Tibial artery (tissue), 4 donors: ENCODE results near the gene RIN3.

Experiments
- DNase-seq, 2 donors: peaks; one replicate each; pipeline ENCODE4 v3.0.0-alpha.2; 2019
- H3K27ac ChIP-seq, 2 donors: fragments of 200-600 bp; sonication (generic) in 1 of 2; 1 replicate in 1 of 2; 2 replicates in 1 of 2; pipeline ENCODE4 v1.5.1; 2018 to 2019; ENCODE audit warnings: mild to moderate bottlenecking in 1 of 2
- H3K27me3 ChIP-seq, 2 donors: fragments of 200-600 bp; sonication (generic) in 1 of 2; one replicate each; pipeline versions ENCODE4 v1.5.1 to v1.6.0; 2016 to 2019
- H3K36me3 ChIP-seq, 3 donors: fragments of 200-600 bp; sonication (generic) in 2 of 3; one replicate each; pipeline ENCODE4 v1.5.1; 2016 to 2019; ENCODE audit warnings: mild to moderate bottlenecking in 2 of 3
- H3K4me1 ChIP-seq, 4 donors: fragments of 200-600 bp; sonication (generic) in 2 of 4; 1 replicate in 3 of 4; 2 replicates in 1 of 4; pipeline ENCODE4 v1.5.1; 2016 to 2019
- H3K4me3 ChIP-seq, 2 donors: fragments of 200-600 bp; sonication (generic) in 1 of 2; 1 replicate in 1 of 2; 2 replicates in 1 of 2; pipeline ENCODE4 v1.5.1; 2018 to 2019; ENCODE audit warnings: mild to moderate bottlenecking in 2 of 2
- H3K9me3 ChIP-seq, 3 donors: fragments of 200-600 bp; sonication (generic) in 1 of 3; one replicate each; pipeline ENCODE4 v1.5.1; 2016 to 2019
- CTCF ChIP-seq, 2 experiments: fragments of 200-600 bp in 1 of 2; fragments of 450-650 bp in 1 of 2; IDR thresholded peaks; one replicate each; pipeline ENCODE4 v1.5.1; 2017 to 2019; ENCODE audit warnings: antibody characterized with exemption in 2 of 2, mild to moderate bottlenecking in 1 of 2, moderate library complexity in 1 of 2
- intact Hi-C: fragments of 100-400 bp; cut with DNase I; formaldehyde crosslinking; loops from one replicate; pipeline ENCODE4 v1.15.0; 2023; ENCODE audit warnings: low total_unique reads

Gene RIN3

GRCh38 chr14:92655419-92656201 lies 142.0 kb downstream of the RIN3 start:
- H3K4me3 ChIP-seq: peak overlapping the region; percentile 3 to 17
- H3K9me3 ChIP-seq: no peaks in the 10 kb centered on the region
- H3K27ac ChIP-seq: no peak overlapping the region
- peaks cover 0 to 6% (median 0%) of the 10 kb centered on the region in 4 donors for H3K4me1 ChIP-seq
- H3K27me3 ChIP-seq: no peaks in the 10 kb centered on the region
- intact Hi-C loops: no loop called here
- no peak for DNase-seq
- peaks cover 24 to 48% (median 32%) of the 10 kb centered on the region in 3 donors for H3K36me3 ChIP-seq
- TF ChIP-seq CTCF (IDR thresholded peaks at IDR 0.05): no peak

- Histone ChIP-seq H3K27ac (no peak overlapping the region), H3K36me3 (peaks cover 24 to 55% (median 41%) of the 10 kb centered on the region in 3 donors), H3K4me3 (peak overlapping the region; percentile 3 to 17), H3K4me1 (peaks cover 0 to 3% (median 0%) of the 10 kb centered on the region in 4 donors), H3K9me3 (no peaks in the 10 kb centered on the region), H3K27me3 (no peaks in the 10 kb centered on the region)
- intact Hi-C loops: no loop called here
- DNase-seq: no peak
- TF ChIP-seq CTCF (IDR thresholded peaks at IDR 0.05): no peak
Measured at GRCh38 chr14:92656306-92657081, 142.9 kb downstream of the RIN3 start.

- no peak overlapping the region for H3K27ac ChIP-seq
- DNase-seq: peak; percentile 74 to 86
- no peaks in the 10 kb centered on the region for H3K27me3 ChIP-seq
- H3K36me3 ChIP-seq: peaks cover 23 to 48% (median 35%) of the 10 kb centered on the region in 3 donors
- no peaks in the 10 kb centered on the region for H3K9me3 ChIP-seq
- no peak for TF ChIP-seq CTCF (IDR thresholded peaks at IDR 0.05)
- peaks cover 0 to 3% (median 0%) of the 10 kb centered on the region in 4 donors for H3K4me1 ChIP-seq
- no peak overlapping the region for H3K4me3 ChIP-seq
- intact Hi-C loops: no loop called here
Measured at GRCh38 chr14:92657457-92658142, 144.0 kb downstream of the RIN3 start.

- no peak for TF ChIP-seq CTCF (IDR thresholded peaks at IDR 0.05)
- no peak overlapping the region for H3K4me3 ChIP-seq
- peaks cover 0 to 3% (median 0%) of the 10 kb centered on the region in 4 donors for H3K4me1 ChIP-seq
Measured at GRCh38 chr14:92658160-92658559, 144.6 kb downstream of the RIN3 start.

GRCh38 chr14:92658684-92659083 lies 145.1 kb downstream of the RIN3 start:
- no peak for DNase-seq
- intact Hi-C loops: no loop called here
- Histone ChIP-seq H3K4me1 (peaks cover 0 to 3% (median 0%) of the 10 kb centered on the region in 4 donors), H3K27me3 (no peaks in the 10 kb centered on the region), H3K27ac (no peak overlapping the region), H3K36me3 (peaks cover 18 to 43% (median 31%) of the 10 kb centered on the region in 3 donors), H3K4me3 (no peak overlapping the region), H3K9me3 (no peaks in the 10 kb centered on the region)
- TF ChIP-seq CTCF (IDR thresholded peaks at IDR 0.05): no peak

More at GRCh38 chr14:92658160-92658559, 144.6 kb downstream of the RIN3 start:
- Histone ChIP-seq H3K36me3 (peaks cover 18 to 43% (median 29%) of the 10 kb centered on the region in 3 donors), H3K27me3 (no peaks in the 10 kb centered on the region), H3K9me3 (no peaks in the 10 kb centered on the region), H3K27ac (no peak overlapping the region)
- no peak for DNase-seq
- intact Hi-C loops: no loop called here
